Spleen (tissue), 7 donors: Measurements from ENCODE around the gene ARFGEF3.

Experiments
- POLR2AphosphoS5 ChIP-seq, 3 donors: sonication (generic); formaldehyde crosslinking; IDR thresholded peaks; one replicate each; pipeline ENCODE4 v1.5.1; 2017; ENCODE audit warnings: antibody characterized with exemption in 3 of 3
- TF ChIP-seq, protein P1 (sequence below), 11 experiments: fragments of 200-600 bp in 7 of 11; fragments of 450-650 bp in 4 of 11; sonication (generic) in 4 of 11; IDR thresholded peaks in 8 of 11; conservative IDR thresholded peaks in 3 of 11; 1 replicate in 7 of 11; 2 replicates in 4 of 11; pipeline versions ENCODE4 v1.4.0 to v1.8.0; 2016 to 2021; ENCODE audit warnings: antibody characterized with exemption in 11 of 11, inconsistent platforms in 4 of 11, mild to moderate bottlenecking in 1 of 11
- donor health status: DM: no; HTN: no; CAD: no; lungs with moderate emphysema.
- donor health status: DM: no; HTN: no; CAD: no.
- donor health status: DM: no; HTN: no; CAD: no.

DNA sequence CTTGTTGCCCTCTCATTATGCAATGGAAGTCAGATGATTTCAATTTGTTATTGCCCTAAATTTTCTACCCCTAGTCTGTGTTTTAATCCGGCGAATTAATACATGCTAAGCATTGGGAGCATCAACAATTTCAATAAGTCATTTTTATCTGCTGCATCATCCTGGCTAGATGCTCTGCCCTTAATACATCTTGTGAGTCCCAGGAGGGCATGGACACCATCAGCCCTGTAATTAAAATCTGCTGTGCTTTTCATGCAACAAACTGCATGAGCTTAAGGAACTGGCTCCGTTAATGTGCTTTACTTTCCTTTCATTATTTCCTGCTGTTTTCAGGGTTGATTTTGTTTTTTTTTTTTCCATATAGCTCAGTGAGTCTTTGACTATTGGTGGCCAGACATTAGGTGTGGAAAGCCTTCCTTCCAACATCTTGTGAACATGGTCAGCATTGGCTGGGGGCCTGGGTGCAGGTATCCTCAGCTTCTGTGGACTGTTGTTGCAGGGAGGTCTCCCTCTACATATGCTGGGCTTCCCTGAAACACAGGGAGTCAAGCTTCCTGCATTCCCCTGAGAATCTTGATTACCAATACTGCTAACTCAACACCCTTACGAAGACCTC lies 65.1 kb downstream of the ARFGEF3 start:
- TF ChIP-seq POLR2AphosphoS5 (IDR thresholded peaks at IDR 0.05), result no peak
- TF ChIP-seq, protein P1, sequence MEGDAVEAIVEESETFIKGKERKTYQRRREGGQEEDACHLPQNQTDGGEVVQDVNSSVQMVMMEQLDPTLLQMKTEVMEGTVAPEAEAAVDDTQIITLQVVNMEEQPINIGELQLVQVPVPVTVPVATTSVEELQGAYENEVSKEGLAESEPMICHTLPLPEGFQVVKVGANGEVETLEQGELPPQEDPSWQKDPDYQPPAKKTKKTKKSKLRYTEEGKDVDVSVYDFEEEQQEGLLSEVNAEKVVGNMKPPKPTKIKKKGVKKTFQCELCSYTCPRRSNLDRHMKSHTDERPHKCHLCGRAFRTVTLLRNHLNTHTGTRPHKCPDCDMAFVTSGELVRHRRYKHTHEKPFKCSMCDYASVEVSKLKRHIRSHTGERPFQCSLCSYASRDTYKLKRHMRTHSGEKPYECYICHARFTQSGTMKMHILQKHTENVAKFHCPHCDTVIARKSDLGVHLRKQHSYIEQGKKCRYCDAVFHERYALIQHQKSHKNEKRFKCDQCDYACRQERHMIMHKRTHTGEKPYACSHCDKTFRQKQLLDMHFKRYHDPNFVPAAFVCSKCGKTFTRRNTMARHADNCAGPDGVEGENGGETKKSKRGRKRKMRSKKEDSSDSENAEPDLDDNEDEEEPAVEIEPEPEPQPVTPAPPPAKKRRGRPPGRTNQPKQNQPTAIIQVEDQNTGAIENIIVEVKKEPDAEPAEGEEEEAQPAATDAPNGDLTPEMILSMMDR (IDR thresholded peaks at IDR 0.05 in 8 of 11, conservative IDR thresholded peaks at IDR 0.05 in 3 of 11), result no peak
